GM21723 (cell line): Measurements from ENCODE around the gene BRD3OS.
"Not testable (repeated sequence)": the region's sequence is repeated elsewhere in the genome, so short reads cannot be mapped to it uniquely, and the experiment has no call there.

Experiments used
- ATAC-seq: cut with Tn5 transposase; IDR thresholded peaks from one replicate; pipeline ENCODE4 v1.9.1; 2021; ENCODE audit warnings: mild to moderate bottlenecking, moderate library complexity; ENCODE audit not compliant: unreplicated experiment

Gene BRD3OS

DNA sequence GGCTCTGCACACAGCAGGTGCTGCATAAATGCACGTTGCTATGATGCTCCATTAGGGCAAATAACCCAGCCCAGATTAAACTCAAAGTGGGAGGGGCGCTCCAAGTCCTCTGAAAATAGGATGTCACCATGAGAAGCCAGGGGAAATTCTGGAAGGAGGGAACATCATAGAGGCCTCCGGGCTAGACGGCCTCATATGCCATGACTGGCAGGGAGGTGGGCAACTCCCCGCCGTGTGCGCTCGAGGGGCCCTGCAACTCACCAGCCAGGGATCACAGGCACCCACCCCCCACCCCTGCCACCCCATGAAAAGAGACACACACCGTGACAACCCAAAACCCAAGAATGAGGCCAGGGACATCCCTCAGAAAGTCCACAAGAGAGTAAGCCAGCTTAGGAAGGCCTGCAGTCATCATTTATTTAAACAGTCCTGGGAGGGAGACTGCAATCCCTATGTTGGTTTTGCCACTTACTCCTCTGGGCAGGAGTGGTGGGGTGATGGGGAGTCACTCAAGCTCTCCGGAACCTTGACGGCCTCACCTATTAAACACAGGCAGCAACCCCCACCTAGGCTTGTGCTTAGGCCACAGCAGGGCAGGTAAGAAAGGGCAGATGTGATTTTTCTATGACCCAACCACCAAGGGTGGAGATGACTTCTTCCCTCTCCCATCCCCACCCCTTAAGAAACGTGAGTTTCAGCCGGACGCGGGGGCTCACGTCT, 37.2 kb upstream of the BRD3OS start:
- no peak for ATAC-seq

DNA sequence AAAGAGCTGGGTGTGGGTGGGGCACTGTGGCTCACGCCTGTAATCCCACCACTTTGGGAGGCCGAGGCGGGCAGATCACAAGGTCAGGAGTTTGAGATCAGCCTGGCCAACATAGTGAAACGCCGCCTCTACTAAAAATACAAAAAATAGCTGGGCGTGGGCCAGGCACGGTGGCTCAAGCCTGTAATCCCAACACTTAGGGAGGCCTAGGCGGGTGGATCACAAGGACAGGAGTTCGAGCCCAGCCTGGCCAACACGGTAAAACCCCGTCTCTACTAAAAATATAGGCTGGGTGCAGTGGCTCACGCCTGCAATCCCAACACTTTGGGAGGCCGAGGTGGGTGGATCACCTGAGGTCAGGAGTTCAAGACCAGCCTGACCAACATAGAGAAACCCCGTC, 36.5 kb upstream of the BRD3OS start:
- not testable (repeated sequence) for ATAC-seq

- ATAC-seq: no peak
These were observed 35.5 kb upstream of the BRD3OS start for GRCh38 chr9:133989625-133990365.

DNA sequence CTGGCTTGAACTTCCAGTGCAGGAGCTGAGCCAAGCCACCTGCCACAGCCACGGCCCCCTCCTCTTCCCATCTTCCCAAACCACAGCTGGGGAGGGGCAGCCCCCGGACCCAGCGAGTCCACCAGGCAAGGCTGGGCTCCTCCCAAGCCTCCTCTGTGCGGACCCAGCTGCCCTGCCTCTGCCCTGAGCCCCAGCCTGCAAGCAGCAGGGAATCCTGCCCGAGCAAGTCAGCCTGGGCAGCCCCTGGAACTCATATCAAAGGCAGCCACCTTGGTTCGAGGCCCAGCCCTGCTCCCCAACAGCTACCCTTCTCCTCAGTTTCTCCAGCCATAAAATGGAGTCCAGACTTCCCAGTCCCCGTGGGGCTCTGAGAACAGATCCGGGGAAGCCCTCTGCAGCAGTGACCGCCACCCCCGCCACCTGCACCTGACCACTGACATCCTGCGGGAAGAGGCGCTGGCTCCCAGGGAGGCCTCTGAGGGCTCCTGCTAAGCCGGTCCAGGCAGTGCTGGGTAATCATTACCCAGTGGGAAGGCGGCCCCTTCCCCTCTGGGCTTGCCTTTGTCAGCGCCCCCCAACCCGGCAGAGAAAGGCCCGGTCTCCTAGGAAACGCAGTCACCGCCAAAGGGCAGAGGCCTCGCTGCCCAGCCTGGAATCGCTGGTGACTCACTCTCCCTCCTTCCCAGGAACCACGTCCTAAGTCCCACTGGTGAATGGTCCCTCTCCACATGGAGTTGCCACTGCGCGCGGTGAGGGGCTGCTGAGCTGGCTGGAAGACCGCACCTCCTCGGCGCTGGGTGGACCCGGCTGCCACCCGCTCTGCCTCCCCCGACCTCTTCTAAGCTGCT, 34.7 kb upstream of the BRD3OS start:
- no peak for ATAC-seq

DNA sequence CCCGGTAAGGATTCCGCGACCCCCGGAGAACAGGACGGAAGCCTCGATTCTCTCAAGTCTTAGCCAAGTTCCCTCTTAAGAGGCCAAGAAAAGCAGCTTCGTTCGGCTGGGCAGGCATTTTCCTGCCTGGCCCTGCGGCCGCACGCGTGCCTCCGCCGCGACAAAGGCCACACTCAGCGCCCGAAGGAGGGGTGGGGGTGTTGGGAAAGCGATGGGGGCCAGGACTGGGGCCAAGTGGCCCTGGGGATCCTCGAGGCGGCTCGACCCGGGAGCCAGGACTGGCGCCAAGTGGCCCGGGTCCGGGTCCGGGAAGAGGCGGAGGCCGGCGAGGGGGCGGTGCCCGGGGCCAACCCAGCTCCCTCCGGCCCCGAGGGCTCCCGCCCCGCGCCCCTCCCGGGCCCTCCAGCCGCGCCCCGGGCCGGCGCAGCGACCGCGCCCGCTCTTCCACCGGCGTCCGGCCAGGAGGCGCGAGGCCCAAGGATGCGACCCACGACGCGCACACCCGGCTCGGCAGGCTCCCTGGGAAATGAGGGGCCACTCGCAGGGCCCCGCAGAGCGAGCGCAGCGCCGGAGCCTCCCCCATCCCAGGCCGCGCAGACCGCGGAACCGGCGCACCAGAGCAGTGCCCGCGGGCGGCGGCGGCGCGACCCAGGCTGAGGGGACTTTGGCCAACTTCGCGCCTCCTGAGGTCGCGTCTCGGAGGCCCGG, 33.9 kb upstream of the BRD3OS start:
- ATAC-seq: peak; percentile 9

DNA sequence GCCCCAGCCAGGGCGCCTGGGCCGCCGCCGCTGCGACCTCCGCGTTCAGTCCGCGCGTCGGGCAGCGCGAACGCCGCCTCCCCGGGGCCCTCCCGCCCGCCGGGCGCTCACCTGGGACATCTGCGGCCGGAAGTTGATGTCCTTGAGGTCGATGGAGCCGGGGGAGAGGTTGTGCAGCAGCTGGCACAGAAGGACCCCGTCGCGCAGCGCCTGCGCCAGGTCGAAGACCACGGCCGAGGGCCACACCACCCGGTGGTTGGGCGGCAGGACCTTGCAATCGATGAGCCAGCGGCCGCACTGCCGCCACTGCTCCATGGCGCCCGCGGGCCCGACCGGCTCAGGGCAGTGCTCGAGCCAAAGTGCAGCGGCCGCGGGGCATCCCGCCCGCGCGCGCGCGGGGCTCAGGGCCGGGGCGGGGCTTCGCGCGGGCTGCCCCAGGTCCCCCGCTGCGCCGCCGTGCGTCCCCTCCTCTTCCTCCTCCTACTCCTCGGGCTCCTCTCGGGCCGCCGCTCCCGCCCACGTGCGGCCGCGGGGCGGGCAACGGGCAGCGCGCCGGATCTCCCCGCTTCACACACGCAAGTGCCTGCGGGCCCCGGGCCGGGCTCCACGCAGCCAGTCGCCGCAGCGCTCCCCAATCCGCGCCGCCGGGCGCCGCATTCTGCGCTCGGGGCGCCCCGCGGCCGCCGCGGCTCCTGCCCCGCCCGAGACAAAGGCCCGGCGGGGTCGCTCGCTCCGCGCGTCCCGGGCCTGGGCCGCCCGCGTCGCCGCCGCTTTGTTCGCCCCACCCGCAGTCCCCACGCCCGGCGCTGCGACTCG, 33.1 kb upstream of the BRD3OS start, which contains the start of gene VAV2:
Gene VAV2, minus strand, starts transcription at position 361 of the 816 bp plus-strand sequence. Its CDS starts 46 bp downstream, at position 315.
- peak; percentile 54 for ATAC-seq

DNA sequence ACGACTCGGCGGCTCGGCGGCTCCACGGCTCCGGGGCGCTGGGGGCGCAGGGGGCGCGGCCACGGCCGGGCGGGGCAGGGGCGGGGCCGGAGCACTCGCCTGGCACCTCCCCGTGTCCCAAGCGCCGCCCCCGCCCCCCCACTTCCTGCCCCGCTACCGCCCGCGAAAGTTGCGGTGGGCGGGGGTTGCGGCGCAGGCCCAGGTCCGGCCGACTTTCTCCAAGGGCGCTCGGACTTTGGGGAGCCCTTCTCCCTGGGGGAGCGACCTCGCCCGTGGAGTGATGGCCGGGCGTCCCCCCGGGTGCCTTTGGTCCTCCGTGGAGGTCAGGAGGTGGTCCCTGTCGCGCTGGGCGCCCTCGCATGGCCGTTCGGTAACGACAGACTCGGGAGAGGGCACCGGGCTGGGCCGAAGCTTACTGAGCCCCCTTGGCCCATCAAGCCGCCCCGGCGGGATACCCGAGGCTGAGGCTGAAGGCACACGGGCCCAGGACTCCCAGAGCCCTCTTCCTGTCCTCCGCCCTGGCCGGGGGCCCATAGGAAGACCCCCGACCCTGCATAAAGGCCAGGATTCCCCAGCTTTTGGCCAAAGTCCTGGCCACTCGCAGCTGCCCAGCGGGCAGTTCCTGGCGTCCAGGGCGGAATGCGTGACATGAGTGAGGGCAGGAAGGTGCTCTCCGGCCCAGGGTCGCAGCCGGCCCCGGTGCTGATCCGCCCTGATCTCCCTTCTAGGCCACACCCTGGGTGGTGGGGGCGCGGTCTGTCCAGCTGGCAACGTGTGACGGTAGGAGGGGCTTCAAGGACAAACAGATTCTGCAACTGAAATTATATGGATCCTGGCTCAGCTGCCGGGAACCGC, 32.3 kb upstream of the BRD3OS start:
- ATAC-seq: peak; percentile 50

GRCh38 chr9:133993635-133994253, 31.5 kb upstream of the BRD3OS start:
- ATAC-seq: no peak

- no peak for ATAC-seq
These were observed 30.8 kb upstream of the BRD3OS start for GRCh38 chr9:133994353-133995011.

DNA sequence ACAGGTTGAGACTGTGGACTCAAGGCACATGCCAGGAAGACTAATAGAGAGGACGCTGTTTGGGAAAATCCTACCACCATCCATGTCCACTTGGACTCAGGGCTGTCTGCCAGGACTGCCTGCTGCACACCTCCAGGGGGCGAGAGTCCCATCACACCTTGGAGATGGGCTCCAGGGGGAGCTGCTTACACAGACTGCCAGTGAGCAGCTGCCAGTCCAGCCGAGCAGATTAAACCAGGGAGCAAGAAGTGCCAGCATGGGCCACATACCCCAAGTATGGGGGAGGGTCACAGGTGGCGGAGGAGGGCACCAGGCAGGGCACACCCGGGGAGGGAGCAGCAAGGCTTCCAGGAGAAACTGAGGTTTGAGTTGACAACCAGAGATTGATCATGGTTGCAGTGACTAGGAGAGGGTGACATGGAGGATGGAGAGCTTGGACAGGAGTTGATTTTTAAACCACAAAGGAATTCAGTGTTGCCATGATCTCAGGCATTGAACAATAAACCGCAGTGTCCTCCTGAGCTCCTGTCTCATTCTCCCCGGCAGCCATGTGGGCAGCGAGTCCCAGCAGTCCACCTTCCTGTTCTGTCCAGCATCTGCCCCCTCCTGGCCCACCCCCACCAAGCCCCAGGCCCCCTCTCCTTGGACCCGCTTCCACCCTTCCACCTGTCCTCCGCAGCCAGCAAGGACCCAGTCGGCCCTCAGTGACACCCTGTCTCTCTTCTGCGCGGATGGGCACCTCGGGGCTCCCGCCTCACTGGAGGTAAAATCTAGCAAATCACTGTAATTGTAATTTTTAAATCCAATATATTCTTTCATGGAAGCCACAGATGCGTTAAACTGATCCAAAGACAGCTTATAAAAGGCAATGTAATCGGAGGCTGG, 30.0 kb upstream of the BRD3OS start:
- no peak for ATAC-seq

DNA sequence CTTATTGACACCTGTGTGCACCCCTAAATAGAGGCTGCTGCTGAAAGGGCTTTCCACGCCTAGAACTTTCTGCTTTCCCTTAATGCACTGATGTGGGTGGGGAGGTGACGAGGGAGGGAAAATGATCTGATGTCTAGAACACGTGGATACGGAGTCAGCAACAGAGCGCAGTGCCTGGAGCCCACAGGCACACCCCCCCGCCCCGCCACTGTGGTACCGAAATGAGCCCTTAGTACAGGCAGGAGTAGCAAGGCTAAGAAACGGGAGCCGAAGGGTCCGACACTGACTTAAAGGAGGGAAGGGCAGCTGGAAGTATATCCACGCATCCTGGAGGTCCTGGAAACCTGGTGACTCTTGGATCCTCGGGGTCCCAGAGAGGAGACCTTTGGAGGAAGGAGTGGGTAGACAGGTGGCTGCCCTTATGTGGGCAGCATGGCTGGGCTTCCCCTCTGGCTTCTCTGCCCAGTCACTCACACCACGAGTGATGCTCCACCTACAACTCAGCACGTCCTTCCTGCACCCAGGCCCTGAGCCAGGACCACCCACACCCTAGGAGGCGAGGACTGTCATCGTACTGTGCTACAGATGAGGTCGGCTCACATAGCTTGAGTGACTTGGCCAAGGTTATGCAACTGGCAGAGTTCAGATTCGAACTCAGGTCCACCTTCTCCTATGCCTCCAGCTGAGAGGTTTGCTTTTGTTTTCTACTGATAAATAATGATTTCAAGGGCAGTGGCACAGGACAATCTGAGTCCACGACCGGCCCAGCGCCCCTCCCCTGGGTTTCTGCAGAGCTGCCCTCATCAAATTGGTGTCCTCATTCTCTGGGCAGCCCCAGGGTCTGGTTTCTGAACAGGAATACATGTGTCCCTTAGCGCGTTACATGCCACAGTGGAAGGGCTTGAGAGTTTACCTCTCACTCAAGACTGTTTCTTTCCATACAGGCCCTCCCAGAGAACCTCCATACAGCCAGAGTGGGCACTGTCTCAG, 28.5 kb upstream of the BRD3OS start:
- ATAC-seq: no peak

DNA sequence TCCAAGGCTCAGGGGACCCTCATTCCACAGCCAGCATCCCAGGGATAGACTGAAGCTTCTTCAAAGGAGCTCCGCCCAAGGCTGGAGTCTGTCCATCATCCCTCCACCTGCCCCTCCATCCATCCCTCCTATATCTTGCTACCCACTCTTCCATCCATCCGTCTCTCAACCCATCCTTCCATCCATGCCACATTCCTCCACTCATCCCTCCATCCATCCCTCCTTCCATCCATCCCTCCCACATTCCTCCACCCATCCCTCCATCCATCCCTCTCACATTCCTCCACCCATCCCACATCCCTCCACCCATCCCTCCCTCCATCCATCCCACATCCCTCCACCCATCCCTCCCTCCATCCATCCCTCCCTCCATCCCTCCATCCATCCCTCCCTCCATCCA, 27.7 kb upstream of the BRD3OS start:
- no peak for ATAC-seq

DNA sequence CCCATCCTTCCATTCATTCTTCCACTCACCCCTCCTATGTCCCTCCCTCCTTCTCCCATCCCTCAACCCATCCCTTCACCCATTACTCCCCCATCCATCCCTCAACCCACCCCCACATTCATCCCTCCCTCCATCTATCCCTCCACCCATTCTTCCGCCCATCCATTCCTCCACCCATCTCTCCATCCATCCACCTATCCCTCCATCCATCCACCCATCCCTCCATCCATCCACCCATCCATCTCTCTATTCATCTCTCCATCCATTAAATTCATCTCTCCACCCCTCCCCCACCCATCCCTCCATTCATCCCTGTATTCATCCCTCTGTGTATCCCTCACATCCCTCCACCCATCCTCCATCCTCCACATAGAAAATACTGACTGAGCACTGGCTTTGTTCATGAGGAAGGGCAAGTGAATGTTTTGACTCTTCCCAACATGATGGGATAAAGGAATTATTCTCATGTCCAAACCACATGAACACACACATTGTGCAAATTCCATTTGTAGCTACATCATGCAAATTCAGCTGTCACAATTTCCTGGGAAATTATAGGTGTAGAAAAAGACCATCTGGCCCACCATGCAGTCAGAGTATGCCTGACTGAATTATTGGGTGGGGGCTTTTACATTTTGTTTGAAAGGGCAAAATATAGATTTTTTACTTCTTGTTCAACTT, 26.2 kb upstream of the BRD3OS start:
- ATAC-seq: no peak

GRCh38 chr9:133999851-134000265, 25.4 kb upstream of the BRD3OS start:
- no peak for ATAC-seq

DNA sequence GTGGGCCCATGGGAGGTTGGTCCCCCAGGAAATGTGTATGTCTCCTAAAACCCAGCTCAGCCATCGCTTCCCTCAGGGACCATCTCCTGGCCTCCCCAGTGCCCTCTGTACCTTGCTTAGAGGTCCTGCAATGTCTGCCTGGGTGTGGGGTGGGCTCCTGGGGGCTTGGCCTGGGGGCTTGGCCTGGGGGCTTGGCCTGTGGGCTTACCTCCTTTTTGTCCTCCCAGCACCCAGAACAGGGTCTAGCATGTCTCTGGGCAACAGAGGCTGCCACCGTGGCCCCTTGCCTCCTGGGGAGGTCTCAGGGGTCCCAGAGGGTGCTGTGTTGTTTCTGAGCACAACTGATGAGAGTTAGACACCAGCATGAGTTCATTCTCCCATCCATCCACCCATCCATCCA, 22.5 kb upstream of the BRD3OS start:
- no peak for ATAC-seq
